HG03103 (cell line): ENCODE measurements around the gene SETBP1.

Experiments
- ATAC-seq: cut with Tn5 transposase; IDR thresholded peaks from one replicate; pipeline ENCODE4 v1.9.1; 2021; ENCODE audit warnings: low read depth; ENCODE audit not compliant: unreplicated experiment

The SETBP1 gene

GRCh38 chr18:44859263-44859662 is 178.6 kb downstream of the SETBP1 start:
- ATAC-seq, result no peak

- ATAC-seq, result no peak
These were observed 179.2 kb downstream of the SETBP1 start for GRCh38 chr18:44859751-44860439.

GRCh38 chr18:44862112-44862511 is 181.4 kb downstream of the SETBP1 start:
- ATAC-seq, result no peak

GRCh38 chr18:44866103-44866502 is 185.4 kb downstream of the SETBP1 start:
- no peak for ATAC-seq

- ATAC-seq, result no peak
These were observed 188.8 kb downstream of the SETBP1 start for GRCh38 chr18:44869533-44869932.

- peak; percentile 39 for ATAC-seq
These were observed 190.2 kb downstream of the SETBP1 start for GRCh38 chr18:44870631-44871502.

GRCh38 chr18:44871771-44872170 is 191.1 kb downstream of the SETBP1 start:
- ATAC-seq, result peak; percentile 53

GRCh38 chr18:44876024-44876423 is 195.3 kb downstream of the SETBP1 start:
- no peak for ATAC-seq

GRCh38 chr18:44876755-44877154 is 196.1 kb downstream of the SETBP1 start:
- no peak for ATAC-seq

- no peak for ATAC-seq
These were observed 197.6 kb downstream of the SETBP1 start for GRCh38 chr18:44878335-44878734.

- no peak for ATAC-seq
These were observed 199.5 kb downstream of the SETBP1 start for GRCh38 chr18:44880170-44880569.

GRCh38 chr18:44881461-44882162 is 200.9 kb downstream of the SETBP1 start:
- ATAC-seq, result no peak

- ATAC-seq, result no peak
These were observed 201.6 kb downstream of the SETBP1 start for GRCh38 chr18:44882163-44882868.

GRCh38 chr18:44883671-44884070 is 203.0 kb downstream of the SETBP1 start:
- no peak for ATAC-seq

- no peak for ATAC-seq
These were observed 203.7 kb downstream of the SETBP1 start for GRCh38 chr18:44884431-44884830.

GRCh38 chr18:44885507-44885906 is 204.8 kb downstream of the SETBP1 start:
- no peak for ATAC-seq

- ATAC-seq, result peak; percentile 83
These were observed 206.5 kb downstream of the SETBP1 start for GRCh38 chr18:44887227-44887631.

GRCh38 chr18:44889111-44889510 is 208.4 kb downstream of the SETBP1 start:
- ATAC-seq, result no peak

GRCh38 chr18:44893045-44893706 is 212.5 kb downstream of the SETBP1 start:
- ATAC-seq, result no peak

GRCh38 chr18:44893966-44894365 is 213.3 kb downstream of the SETBP1 start:
- ATAC-seq, result no peak
